ENCODE measurements around the gene AQP5. TPM values are rescaled to one million over a fixed set of nuclear protein-coding genes. Genes with fewer than 3 reads are reported as not detected.
A peak's percentile ranks its signal among the peaks of the same experiment; 100 is the strongest.

Gene AQP5
- total RNA-seq, 1 donor = not detected

DNA sequence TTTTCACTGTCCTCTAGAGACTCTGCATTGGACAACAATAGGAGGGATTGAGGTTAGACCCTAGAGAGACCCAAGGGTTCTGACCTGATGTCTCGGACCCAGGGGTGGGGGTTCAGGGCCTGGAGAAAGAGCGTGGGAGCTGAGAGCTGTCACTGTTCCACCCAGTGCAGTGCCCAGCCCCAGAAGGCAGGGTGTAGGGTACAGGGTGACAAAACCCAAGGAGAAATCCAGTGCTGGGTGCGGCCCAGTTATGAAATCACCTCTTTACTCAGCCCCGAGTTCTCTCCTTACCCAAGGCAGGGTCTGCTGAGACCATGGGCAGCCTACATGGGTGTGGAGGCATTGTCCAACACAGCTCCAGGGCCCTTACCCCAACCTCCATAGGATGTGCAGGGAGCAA lies 8.5 kb upstream of the AQP5 start:
- no peak for TF ChIP-seq CTCF (IDR thresholded peaks at IDR 0.05; ENCODE audit: insufficient read depth, low read depth, low read length)
- H3K4me3 ChIP-seq (ENCODE audit: low read depth, low read length) = no peak overlapping the region
- DNase-seq (ENCODE audit: low read depth) = no peak

- no peak for TF ChIP-seq CTCF (IDR thresholded peaks at IDR 0.05; ENCODE audit: insufficient read depth, low read depth, low read length)
- no peak overlapping the region for H3K4me3 ChIP-seq (ENCODE audit: low read depth, low read length)
- no peak for DNase-seq (ENCODE audit: low read depth)
Measured at GRCh38 chr12:49953961-49954846, 7.5 kb upstream of the AQP5 start.

GRCh38 chr12:49954863-49955830 lies 6.5 kb upstream of the AQP5 start:
- H3K4me3 ChIP-seq (ENCODE audit: low read depth, low read length) = no peak overlapping the region
- DNase-seq (ENCODE audit: low read depth) = no peak
- no peak for TF ChIP-seq CTCF (IDR thresholded peaks at IDR 0.05; ENCODE audit: insufficient read depth, low read depth, low read length)

- H3K4me3 ChIP-seq (ENCODE audit: low read depth, low read length) = no peak overlapping the region
- TF ChIP-seq CTCF (IDR thresholded peaks at IDR 0.05; ENCODE audit: insufficient read depth, low read depth, low read length) = no peak
- no peak for DNase-seq (ENCODE audit: low read depth)
Measured at GRCh38 chr12:49955899-49956662, 5.6 kb upstream of the AQP5 start.

GRCh38 chr12:49956663-49957569 lies 4.8 kb upstream of the AQP5 start:
- no peak for TF ChIP-seq CTCF (IDR thresholded peaks at IDR 0.05; ENCODE audit: insufficient read depth, low read depth, low read length)
- peak; percentile 17 for DNase-seq (ENCODE audit: low read depth)

More at GRCh38 chr12:49956663-49957569, 4.8 kb upstream of the AQP5 start:
- no peak overlapping the region for H3K4me3 ChIP-seq (ENCODE audit: low read depth, low read length)
